Measurements from ENCODE around the gene MAGI2.

MAGI2 gene

DNA sequence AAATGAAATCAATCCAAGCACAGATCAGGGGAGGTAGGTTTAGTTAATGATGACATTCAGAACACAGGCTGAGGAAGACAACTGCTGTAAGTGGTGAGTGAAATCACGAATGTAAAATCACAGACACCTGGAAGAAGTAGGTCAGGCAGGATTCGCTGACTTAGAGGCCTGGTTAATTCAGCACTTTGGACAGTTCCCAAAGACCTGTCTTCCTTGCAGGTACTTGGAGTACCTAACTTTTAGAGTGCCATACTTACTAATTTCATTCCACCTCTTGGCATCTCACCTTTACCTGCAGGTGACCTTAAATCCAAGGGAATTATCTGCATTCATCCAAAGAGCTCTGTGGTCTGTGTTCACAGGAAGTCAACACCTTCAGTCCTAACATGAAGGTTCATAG lies 832.5 kb downstream of the MAGI2 start:
- Histone ChIP-seq H3K27ac (ENCODE audit: low read depth, low read length) (no peak overlapping the region), H3K4me2 (ENCODE audit: low read depth, low read length, poor library complexity, severe bottlenecking) (no peak overlapping the region), H3F3A (ENCODE audit: insufficient read depth) (no peaks in the 10 kb centered on the region), H3K9ac (ENCODE audit: low read length) (no peak overlapping the region), H4K20me1 (ENCODE audit: low read depth, low read length) (no peaks in the 10 kb centered on the region; the same call in 1 of the 2 replicates), H2AFZ (ENCODE audit: low read depth, low read length, severe bottlenecking) (no peak overlapping the region), H3K79me2 (ENCODE audit: insufficient read depth, low read length) (no peaks in the 10 kb centered on the region), H3K27me3 (ENCODE audit: low read length) (peaks cover 3% of the 10 kb centered on the region; the same call in 1 of the 2 replicates), H3K9me2 (replicated peaks; ENCODE audit: insufficient read depth, low read length) (no peaks in the 10 kb centered on the region), H3K36me3 (ENCODE audit: low read length) (no peaks in the 10 kb centered on the region), H3K9me3 (ENCODE audit: insufficient read depth, low read length) (no peaks in the 10 kb centered on the region), H3K4me3 (ENCODE audit: insufficient read depth, low read length, poor library complexity, severe bottlenecking) (no peak overlapping the region)
- TF ChIP-seq, protein P1, sequence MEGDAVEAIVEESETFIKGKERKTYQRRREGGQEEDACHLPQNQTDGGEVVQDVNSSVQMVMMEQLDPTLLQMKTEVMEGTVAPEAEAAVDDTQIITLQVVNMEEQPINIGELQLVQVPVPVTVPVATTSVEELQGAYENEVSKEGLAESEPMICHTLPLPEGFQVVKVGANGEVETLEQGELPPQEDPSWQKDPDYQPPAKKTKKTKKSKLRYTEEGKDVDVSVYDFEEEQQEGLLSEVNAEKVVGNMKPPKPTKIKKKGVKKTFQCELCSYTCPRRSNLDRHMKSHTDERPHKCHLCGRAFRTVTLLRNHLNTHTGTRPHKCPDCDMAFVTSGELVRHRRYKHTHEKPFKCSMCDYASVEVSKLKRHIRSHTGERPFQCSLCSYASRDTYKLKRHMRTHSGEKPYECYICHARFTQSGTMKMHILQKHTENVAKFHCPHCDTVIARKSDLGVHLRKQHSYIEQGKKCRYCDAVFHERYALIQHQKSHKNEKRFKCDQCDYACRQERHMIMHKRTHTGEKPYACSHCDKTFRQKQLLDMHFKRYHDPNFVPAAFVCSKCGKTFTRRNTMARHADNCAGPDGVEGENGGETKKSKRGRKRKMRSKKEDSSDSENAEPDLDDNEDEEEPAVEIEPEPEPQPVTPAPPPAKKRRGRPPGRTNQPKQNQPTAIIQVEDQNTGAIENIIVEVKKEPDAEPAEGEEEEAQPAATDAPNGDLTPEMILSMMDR (IDR thresholded peaks at IDR 0.05; ENCODE audit: insufficient read depth, low read length, poor library complexity, severe bottlenecking) = no peak
- TF ChIP-seq EZH2phosphoT487 (conservative IDR thresholded peaks at IDR 0.05; ENCODE audit: low read length) = no peak

DNA sequence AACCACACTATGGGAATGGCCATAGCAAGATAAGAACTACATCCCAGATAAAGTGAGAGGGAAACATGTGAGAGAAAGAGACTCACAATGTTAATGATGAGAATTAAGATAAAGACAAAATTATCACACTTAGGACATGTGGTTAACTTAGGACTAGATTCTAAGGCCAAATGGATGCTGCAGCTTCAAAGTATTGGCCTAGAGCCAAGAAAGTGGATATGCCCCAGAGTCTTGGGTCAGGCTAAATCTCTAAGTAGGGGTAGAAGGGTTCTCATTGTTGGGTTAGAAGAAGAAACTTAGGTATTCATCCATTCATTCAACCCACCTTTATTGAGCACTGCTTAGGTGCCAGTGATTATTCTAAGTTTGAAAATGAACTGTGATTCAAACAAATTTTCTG lies 836.9 kb downstream of the MAGI2 start:
- H3K27ac ChIP-seq (ENCODE audit: low read depth, low read length) = no peak overlapping the region
- H3F3A ChIP-seq (ENCODE audit: insufficient read depth) = no peaks in the 10 kb centered on the region
- H3K9ac ChIP-seq (ENCODE audit: low read length) = no peak overlapping the region
- no peaks in the 10 kb centered on the region for H3K79me2 ChIP-seq (ENCODE audit: insufficient read depth, low read length)
- H3K27me3 ChIP-seq (ENCODE audit: low read length) = peaks cover 3% of the 10 kb centered on the region; the same call in 1 of the 2 replicates
- H4K20me1 ChIP-seq (ENCODE audit: low read depth, low read length) = no peaks in the 10 kb centered on the region; the same call in 1 of the 2 replicates
- H3K9me3 ChIP-seq (ENCODE audit: insufficient read depth, low read length) = no peaks in the 10 kb centered on the region
- no peak overlapping the region for H3K4me2 ChIP-seq (ENCODE audit: low read depth, low read length, poor library complexity, severe bottlenecking)
- no peaks in the 10 kb centered on the region for H3K36me3 ChIP-seq (ENCODE audit: low read length)
- H2AFZ ChIP-seq (ENCODE audit: low read depth, low read length, severe bottlenecking) = no peak overlapping the region
- no peak overlapping the region for H3K4me3 ChIP-seq (ENCODE audit: insufficient read depth, low read length, poor library complexity, severe bottlenecking)
- TF ChIP-seq EZH2phosphoT487 (conservative IDR thresholded peaks at IDR 0.05; ENCODE audit: low read length) = no peak
- TF ChIP-seq, protein P1 (IDR thresholded peaks at IDR 0.05; ENCODE audit: insufficient read depth, low read length, poor library complexity, severe bottlenecking) = no peak
- H3K9me2 ChIP-seq (replicated peaks; ENCODE audit: insufficient read depth, low read length) = no peaks in the 10 kb centered on the region

DNA sequence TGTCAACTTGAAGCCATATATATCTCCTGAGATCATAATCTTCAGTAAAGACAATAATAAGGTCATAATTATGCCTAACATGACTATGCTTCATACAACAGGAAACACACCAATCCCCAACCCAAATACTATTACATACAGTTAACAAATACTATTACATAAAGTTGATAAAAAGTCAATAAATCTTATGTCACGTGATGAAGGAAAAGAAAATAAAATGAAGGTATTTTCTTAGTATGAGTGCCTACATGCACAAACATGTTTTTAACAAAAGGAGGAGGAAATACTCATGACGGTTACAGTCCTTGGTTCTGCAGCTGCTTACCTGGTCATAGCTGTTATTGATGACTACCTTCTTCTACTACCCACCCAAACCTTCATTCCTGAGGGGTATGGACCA lies 844.2 kb downstream of the MAGI2 start:
- Histone ChIP-seq H3K4me2 (ENCODE audit: low read depth, low read length, poor library complexity, severe bottlenecking) (no peak overlapping the region), H4K20me1 (ENCODE audit: low read depth, low read length) (no peaks in the 10 kb centered on the region), H3K36me3 (ENCODE audit: low read length) (no peaks in the 10 kb centered on the region), H3K79me2 (ENCODE audit: insufficient read depth, low read length) (no peaks in the 10 kb centered on the region), H3K27me3 (ENCODE audit: low read length) (no peaks in the 10 kb centered on the region), H3K9me3 (ENCODE audit: insufficient read depth, low read length) (no peaks in the 10 kb centered on the region), H3F3A (ENCODE audit: insufficient read depth) (no peaks in the 10 kb centered on the region), H2AFZ (ENCODE audit: low read depth, low read length, severe bottlenecking) (no peak overlapping the region), H3K4me3 (ENCODE audit: insufficient read depth, low read length, poor library complexity, severe bottlenecking) (no peak overlapping the region), H3K9me2 (replicated peaks; ENCODE audit: insufficient read depth, low read length) (no peaks in the 10 kb centered on the region), H3K27ac (ENCODE audit: low read depth, low read length) (no peak overlapping the region), H3K9ac (ENCODE audit: low read length) (no peak overlapping the region)
- TF ChIP-seq, protein P1 (IDR thresholded peaks at IDR 0.05; ENCODE audit: insufficient read depth, low read length, poor library complexity, severe bottlenecking) = no peak
- no peak for TF ChIP-seq EZH2phosphoT487 (conservative IDR thresholded peaks at IDR 0.05; ENCODE audit: low read length)
